Measurements from ENCODE around the gene MYO7A. TPM values are rescaled to one million over a fixed set of nuclear protein-coding genes. Genes with fewer than 3 reads are reported as not detected.

MYO7A gene
- total RNA-seq, 2 donors from 2014 or later, result 3.1 to 102 TPM

DNA sequence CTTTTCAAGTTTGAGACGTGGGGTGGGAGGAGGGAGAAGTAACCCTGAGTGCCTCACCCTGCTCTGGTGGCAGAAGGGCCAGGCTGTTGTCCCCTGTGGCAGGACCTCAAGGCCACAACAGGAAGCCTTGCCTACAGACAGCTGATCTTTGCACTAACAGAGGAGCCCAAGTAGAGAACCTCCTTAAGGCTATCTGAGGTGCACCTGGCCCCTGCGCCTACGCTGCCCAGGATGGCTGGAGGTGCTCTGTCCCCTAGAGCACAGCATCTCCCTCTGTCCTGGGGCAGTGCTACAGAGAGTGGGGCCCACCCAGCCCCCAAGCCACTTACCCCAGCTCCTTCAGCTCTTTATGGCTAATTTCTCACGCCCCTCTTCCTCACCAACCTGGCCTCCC lies 27.0 kb downstream of the MYO7A start:
- DNase-seq (ENCODE audit: low spot score), result no peak
- no peak for TF ChIP-seq POLR2A (IDR thresholded peaks at IDR 0.05)
- no peak for TF ChIP-seq POLR2AphosphoS5 (IDR thresholded peaks at IDR 0.05)
- TF ChIP-seq, protein P1, sequence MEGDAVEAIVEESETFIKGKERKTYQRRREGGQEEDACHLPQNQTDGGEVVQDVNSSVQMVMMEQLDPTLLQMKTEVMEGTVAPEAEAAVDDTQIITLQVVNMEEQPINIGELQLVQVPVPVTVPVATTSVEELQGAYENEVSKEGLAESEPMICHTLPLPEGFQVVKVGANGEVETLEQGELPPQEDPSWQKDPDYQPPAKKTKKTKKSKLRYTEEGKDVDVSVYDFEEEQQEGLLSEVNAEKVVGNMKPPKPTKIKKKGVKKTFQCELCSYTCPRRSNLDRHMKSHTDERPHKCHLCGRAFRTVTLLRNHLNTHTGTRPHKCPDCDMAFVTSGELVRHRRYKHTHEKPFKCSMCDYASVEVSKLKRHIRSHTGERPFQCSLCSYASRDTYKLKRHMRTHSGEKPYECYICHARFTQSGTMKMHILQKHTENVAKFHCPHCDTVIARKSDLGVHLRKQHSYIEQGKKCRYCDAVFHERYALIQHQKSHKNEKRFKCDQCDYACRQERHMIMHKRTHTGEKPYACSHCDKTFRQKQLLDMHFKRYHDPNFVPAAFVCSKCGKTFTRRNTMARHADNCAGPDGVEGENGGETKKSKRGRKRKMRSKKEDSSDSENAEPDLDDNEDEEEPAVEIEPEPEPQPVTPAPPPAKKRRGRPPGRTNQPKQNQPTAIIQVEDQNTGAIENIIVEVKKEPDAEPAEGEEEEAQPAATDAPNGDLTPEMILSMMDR (IDR thresholded peaks at IDR 0.05), result no peak
- Histone ChIP-seq H3K36me3 (no peaks in the 10 kb centered on the region), H3K27me3 (replicated peaks; ENCODE audit: insufficient read depth) (no peaks in the 10 kb centered on the region), H3K4me1 (replicated peaks) (no peaks in the 10 kb centered on the region), H3K9me3 (no peaks in the 10 kb centered on the region), H3K27ac (no peak overlapping the region), H3K4me3 (no peak overlapping the region)
- intact Hi-C loops (cut with DNase I), result no loop called here
- 89% methylated on average over 4 of the region's 4 CpGs for WGBS

DNA sequence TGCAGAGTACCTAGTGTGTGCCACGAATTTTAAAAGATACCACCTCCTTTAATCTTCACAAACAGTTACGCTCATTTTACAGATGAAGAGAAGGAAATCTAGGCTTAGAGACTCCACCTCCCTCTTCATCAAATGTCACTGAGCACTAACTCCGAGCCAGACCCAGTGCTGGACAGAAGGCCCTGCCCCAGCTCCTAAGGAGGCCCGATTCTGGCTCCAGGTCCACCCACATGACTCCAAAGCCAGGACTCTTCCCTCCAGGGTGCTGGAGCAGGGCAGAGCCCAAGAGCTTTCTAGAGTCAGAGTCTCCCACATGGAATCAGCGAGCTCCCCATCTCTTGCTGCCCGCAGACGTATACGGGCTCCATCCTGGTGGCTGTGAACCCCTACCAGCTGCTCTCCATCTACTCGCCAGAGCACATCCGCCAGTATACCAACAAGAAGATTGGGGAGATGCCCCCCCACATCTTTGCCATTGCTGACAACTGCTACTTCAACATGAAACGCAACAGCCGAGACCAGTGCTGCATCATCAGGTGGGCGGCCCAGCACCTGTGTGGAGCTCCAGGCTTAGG lies 27.6 kb downstream of the MYO7A start:
- no peaks in the 10 kb centered on the region for H3K36me3 ChIP-seq
- intact Hi-C loops (cut with DNase I), result no loop called here
- TF ChIP-seq, protein P1 (IDR thresholded peaks at IDR 0.05), result no peak
- TF ChIP-seq POLR2A (IDR thresholded peaks at IDR 0.05) (no peak), POLR2AphosphoS5 (IDR thresholded peaks at IDR 0.05) (no peak)
- WGBS, result 92% methylated on average over 13 of the region's 13 CpGs
- H3K4me1 ChIP-seq (replicated peaks), result no peaks in the 10 kb centered on the region
- no peak for DNase-seq (ENCODE audit: low spot score)
- no peak overlapping the region for H3K4me3 ChIP-seq
- no peaks in the 10 kb centered on the region for H3K9me3 ChIP-seq
- H3K27ac ChIP-seq, result no peak overlapping the region
- H3K27me3 ChIP-seq (replicated peaks; ENCODE audit: insufficient read depth), result no peaks in the 10 kb centered on the region

DNA sequence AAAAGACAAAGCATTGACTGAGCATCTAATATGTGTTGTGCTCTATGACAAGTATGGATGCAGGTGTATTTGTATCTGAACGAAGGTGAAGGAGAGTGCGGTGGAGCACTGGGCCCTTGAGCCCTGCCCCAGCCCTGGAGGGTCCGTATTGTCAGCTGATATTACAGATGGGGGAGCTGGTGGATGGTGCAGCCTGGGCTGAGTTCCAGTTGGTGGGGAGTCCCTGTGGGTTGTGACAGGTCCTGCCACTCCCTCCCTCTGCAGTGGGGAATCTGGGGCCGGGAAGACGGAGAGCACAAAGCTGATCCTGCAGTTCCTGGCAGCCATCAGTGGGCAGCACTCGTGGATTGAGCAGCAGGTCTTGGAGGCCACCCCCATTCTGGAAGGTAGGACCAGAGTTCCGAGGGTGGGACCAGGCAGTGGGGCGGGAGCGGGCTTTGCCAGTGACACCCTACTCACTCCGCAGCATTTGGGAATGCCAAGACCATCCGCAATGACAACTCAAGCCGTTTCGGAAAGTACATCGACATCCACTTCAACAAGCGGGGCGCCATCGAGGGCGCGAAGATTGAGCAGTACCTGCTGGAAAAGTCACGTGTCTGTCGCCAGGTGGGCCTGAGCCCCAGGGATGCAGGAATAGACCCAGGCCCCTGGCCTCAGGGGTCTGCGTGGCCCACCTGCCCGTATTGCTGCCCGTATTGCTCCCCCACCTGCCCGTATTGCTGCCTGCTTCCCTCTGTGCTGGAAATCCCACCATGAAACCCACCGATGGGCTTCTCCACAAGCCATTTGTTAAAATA lies 28.6 kb downstream of the MYO7A start:
- Histone ChIP-seq H3K9me3 (no peaks in the 10 kb centered on the region), H3K4me1 (replicated peaks) (no peaks in the 10 kb centered on the region), H3K27me3 (replicated peaks; ENCODE audit: insufficient read depth) (no peaks in the 10 kb centered on the region), H3K4me3 (no peak overlapping the region), H3K36me3 (no peaks in the 10 kb centered on the region), H3K27ac (no peak overlapping the region)
- WGBS, result 93% methylated on average over 26 of the region's 26 CpGs
- no peak for DNase-seq (ENCODE audit: low spot score)
- no peak for TF ChIP-seq POLR2A (IDR thresholded peaks at IDR 0.05)
- TF ChIP-seq POLR2AphosphoS5 (IDR thresholded peaks at IDR 0.05), result no peak
- TF ChIP-seq, protein P1 (IDR thresholded peaks at IDR 0.05), result no peak
- intact Hi-C loops (cut with DNase I), result no loop called here

DNA sequence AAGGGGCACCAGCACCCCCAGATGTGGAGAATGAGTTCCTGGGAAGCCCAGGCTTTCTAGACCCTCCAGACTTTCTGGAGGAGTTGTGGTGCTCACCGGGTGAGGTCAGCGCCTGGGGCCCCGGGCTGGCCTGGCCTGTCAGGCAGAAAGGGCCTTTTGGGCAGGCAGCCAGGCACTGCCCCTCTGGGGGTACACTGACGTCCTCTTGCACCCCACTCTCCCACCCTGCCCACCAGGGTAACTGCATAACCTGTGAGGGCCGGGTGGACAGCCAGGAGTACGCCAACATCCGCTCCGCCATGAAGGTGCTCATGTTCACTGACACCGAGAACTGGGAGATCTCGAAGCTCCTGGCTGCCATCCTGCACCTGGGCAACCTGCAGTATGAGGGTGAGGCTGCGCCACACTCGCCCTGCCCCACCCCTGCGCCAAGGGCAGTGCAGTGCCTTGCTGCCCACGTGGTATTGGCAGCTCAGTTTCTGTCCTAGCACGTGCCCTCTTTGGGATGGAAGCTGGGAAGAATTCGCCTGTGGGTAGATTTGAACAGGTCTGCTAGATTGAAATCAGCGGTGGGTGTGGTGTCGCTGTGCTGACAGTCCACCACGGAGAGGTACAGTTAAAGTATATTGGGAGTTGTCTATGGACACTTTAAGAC lies 30.1 kb downstream of the MYO7A start:
- H3K27ac ChIP-seq, result no peak overlapping the region
- H3K4me1 ChIP-seq (replicated peaks), result no peaks in the 10 kb centered on the region
- 88% methylated on average over 17 of the region's 19 CpGs for WGBS
- no peak overlapping the region for H3K4me3 ChIP-seq
- no peaks in the 10 kb centered on the region for H3K27me3 ChIP-seq (replicated peaks; ENCODE audit: insufficient read depth)
- no peaks in the 10 kb centered on the region for H3K9me3 ChIP-seq
- TF ChIP-seq POLR2A (IDR thresholded peaks at IDR 0.05) (no peak), POLR2AphosphoS5 (IDR thresholded peaks at IDR 0.05) (no peak)
- TF ChIP-seq, protein P1 (IDR thresholded peaks at IDR 0.05), result no peak
- DNase-seq (ENCODE audit: low spot score), result no peak
- intact Hi-C loops (cut with DNase I), result no loop called here
- H3K36me3 ChIP-seq, result no peaks in the 10 kb centered on the region
